Trophoblast cell (in vitro differentiated cells and primary cell): ENCODE data around the gene C4orf17.

Source experiments
- DNase-seq, 2 donors: peaks; one replicate each; pipeline ENCODE4 v3.0.0-alpha.2; 2016
- H2AFZ ChIP-seq: 2 replicates; pipeline ENCODE4 v1.6.1; 2013; ENCODE audit warnings: low read length, moderate library complexity, mild to moderate bottlenecking; ENCODE audit not compliant: insufficient read depth, poor library complexity
- H2AK5ac ChIP-seq: 2 replicates; pipeline ENCODE4 v1.6.1; 2013; ENCODE audit warnings: mild to moderate bottlenecking, low read length
- H2BK120ac ChIP-seq: 2 replicates; pipeline ENCODE4 v1.6.1; 2013; ENCODE audit warnings: low read length, mild to moderate bottlenecking, moderate library complexity; ENCODE audit not compliant: insufficient read depth, poor library complexity
- H2BK12ac ChIP-seq: 2 replicates; pipeline ENCODE4 v1.6.1; 2013; ENCODE audit warnings: mild to moderate bottlenecking, low read length, moderate library complexity
- H2BK5ac ChIP-seq: 2 replicates; pipeline ENCODE4 v1.6.1; 2013; ENCODE audit warnings: low read length, low read depth, moderate library complexity, mild to moderate bottlenecking; ENCODE audit not compliant: poor library complexity
- H3K14ac ChIP-seq: 2 replicates; pipeline ENCODE4 v1.6.1; 2013; ENCODE audit warnings: mild to moderate bottlenecking, low read length
- H3K18ac ChIP-seq: 2 replicates; pipeline ENCODE4 v1.6.1; 2013; ENCODE audit warnings: mild to moderate bottlenecking, low read length
- H3K23ac ChIP-seq: 2 replicates; pipeline ENCODE4 v1.6.1; 2013; ENCODE audit warnings: low read length
- H3K27ac ChIP-seq: 2 replicates; pipeline ENCODE4 v1.5.1; 2013; ENCODE audit warnings: low read depth, mild to moderate bottlenecking, inconsistent platforms, low read length, moderate library complexity
- H3K27me3 ChIP-seq: 2 replicates; pipeline ENCODE4 v1.6.1; 2013; ENCODE audit warnings: inconsistent platforms, mild to moderate bottlenecking, low read length, moderate library complexity; ENCODE audit not compliant: insufficient read depth
- H3K36me3 ChIP-seq, 2 experiments: 1 replicate in 1 of 2; 2 replicates in 1 of 2; pipeline ENCODE4 v1.6.1; 2013; ENCODE audit warnings: low read length in 2 of 2, mild to moderate bottlenecking in 2 of 2, moderate library complexity in 1 of 2; ENCODE audit not compliant: insufficient read depth in 2 of 2, control insufficient read depth in 1 of 2
- H3K4ac ChIP-seq: 2 replicates; pipeline ENCODE4 v1.6.1; 2013; ENCODE audit warnings: low read depth, mild to moderate bottlenecking, low read length, moderate library complexity
- H3K4me1 ChIP-seq, 2 experiments: 1 replicate in 1 of 2; 2 replicates in 1 of 2; pipeline ENCODE4 v1.6.1; 2013; ENCODE audit warnings: low read length in 2 of 2, mild to moderate bottlenecking in 2 of 2, moderate library complexity in 1 of 2; ENCODE audit not compliant: insufficient read depth in 2 of 2, control insufficient read depth in 1 of 2
- H3K4me2 ChIP-seq: 2 replicates; pipeline ENCODE4 v1.6.1; 2013; ENCODE audit warnings: inconsistent platforms, mild to moderate bottlenecking, low read length, moderate library complexity
- H3K4me3 ChIP-seq: 2 replicates; pipeline ENCODE4 v1.5.1; 2013; ENCODE audit warnings: mild to moderate bottlenecking, low read depth, low read length, inconsistent platforms
- H3K79me1 ChIP-seq: one replicate; pipeline ENCODE4 v1.6.1; 2013; ENCODE audit warnings: low read length
- H3K79me2 ChIP-seq: 2 replicates; pipeline ENCODE4 v1.6.1; 2013; ENCODE audit warnings: low read length, mild to moderate bottlenecking; ENCODE audit not compliant: control insufficient read depth, insufficient read depth, poor library complexity
- H3K9ac ChIP-seq: 2 replicates; pipeline ENCODE4 v1.6.1; 2013; ENCODE audit warnings: mild to moderate bottlenecking, low read length
- H3K9me3 ChIP-seq: 2 replicates; pipeline ENCODE4 v1.6.1; 2013; ENCODE audit warnings: low read depth, mild to moderate bottlenecking, control low read depth, inconsistent platforms, low read length; ENCODE audit not compliant: insufficient read depth
- H4K12ac ChIP-seq: 2 replicates; pipeline ENCODE4 v1.6.1; 2013; ENCODE audit warnings: low read depth, mild to moderate bottlenecking, low read length, moderate library complexity
- H4K8ac ChIP-seq: 2 replicates; pipeline ENCODE4 v1.6.1; 2013; ENCODE audit warnings: low read depth, mild to moderate bottlenecking, low read length, moderate library complexity
- H4K91ac ChIP-seq: one replicate; pipeline ENCODE4 v1.6.1; 2013; ENCODE audit warnings: low read depth, mild to moderate bottlenecking, low read length, moderate library complexity
- WGBS: extraction: QIAGEN DNeasy Blood & Tissue Kit; methylation state at CpG from one replicate; pipeline ENCODE4 v1.1.7; 2013; ENCODE audit warnings: missing lambda C conversion rate; ENCODE audit not compliant: insufficient read length, insufficient coverage; ENCODE audit errors: extremely low coverage; 5-methylcytosine and 5-hydroxymethylcytosine counted together

The C4orf17 gene

GRCh38 chr4:99578714-99579113 is 67.9 kb downstream of the C4orf17 start:
- no peaks in the 10 kb centered on the region for H3K27me3 ChIP-seq
- no peak overlapping the region for H3K4me2 ChIP-seq
- H4K8ac ChIP-seq, result no peak overlapping the region
- H3K79me1 ChIP-seq, result no peaks in the 10 kb centered on the region
- no peak overlapping the region for H2BK120ac ChIP-seq
- H3K36me3 ChIP-seq, result no peaks in the 10 kb centered on the region
- no peak overlapping the region for H2AK5ac ChIP-seq
- no peaks in the 10 kb centered on the region for H3K4me1 ChIP-seq
- H4K91ac ChIP-seq, result no peak overlapping the region
- H4K12ac ChIP-seq, result no peak overlapping the region
- H3K27ac ChIP-seq, result no peak overlapping the region
- H2AFZ ChIP-seq, result no peak overlapping the region
- no peak overlapping the region for H3K14ac ChIP-seq
- no peak overlapping the region for H3K23ac ChIP-seq
- no peak overlapping the region for H2BK12ac ChIP-seq
- no peak overlapping the region for H3K9ac ChIP-seq
- DNase-seq, result no peak
- no peak overlapping the region for H3K18ac ChIP-seq
- H3K4ac ChIP-seq, result no peak overlapping the region
- no peaks in the 10 kb centered on the region for H3K79me2 ChIP-seq
- no peak overlapping the region for H2BK5ac ChIP-seq
- H3K4me3 ChIP-seq, result no peak overlapping the region
- WGBS, result no CpG with 5 or more reads among the region's 2 CpGs
- H3K9me3 ChIP-seq, result no peaks in the 10 kb centered on the region

DNA sequence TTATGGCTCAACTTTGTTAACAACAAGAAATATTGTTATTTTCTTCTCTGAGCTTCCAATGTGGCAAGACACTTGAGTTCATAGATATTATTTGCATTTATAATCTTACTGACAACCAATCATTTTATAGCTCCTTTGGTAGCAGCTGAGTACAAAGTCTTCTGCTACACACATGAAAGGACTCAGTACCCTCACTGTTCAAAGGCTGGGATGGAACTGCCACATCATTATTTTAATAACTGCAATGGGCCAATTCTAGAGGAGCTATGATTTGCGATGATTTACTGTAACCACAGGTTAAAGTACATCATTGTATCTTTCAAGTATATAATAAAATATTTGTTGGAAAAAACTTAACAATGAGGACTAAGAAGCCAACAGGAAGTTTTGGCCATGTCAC is 74.7 kb downstream of the C4orf17 start:
- Histone ChIP-seq H3K36me3 (no peaks in the 10 kb centered on the region), H3K9me3 (no peaks in the 10 kb centered on the region), H2AK5ac (no peak overlapping the region), H4K91ac (no peak overlapping the region), H3K23ac (no peak overlapping the region), H2BK5ac (no peak overlapping the region), H3K79me1 (no peaks in the 10 kb centered on the region), H2BK12ac (no peak overlapping the region), H4K8ac (no peak overlapping the region), H3K4ac (no peak overlapping the region), H3K18ac (no peak overlapping the region), H2AFZ (no peak overlapping the region), H3K14ac (no peak overlapping the region), H3K4me3 (no peak overlapping the region), H3K9ac (no peak overlapping the region), H3K4me2 (no peak overlapping the region), H3K27ac (no peak overlapping the region), H3K4me1 (no peaks in the 10 kb centered on the region), H2BK120ac (no peak overlapping the region), H3K79me2 (no peaks in the 10 kb centered on the region), H3K27me3 (no peaks in the 10 kb centered on the region), H4K12ac (no peak overlapping the region)
- no peak for DNase-seq
- no CpG with 5 or more reads among the region's 1 CpG for WGBS

- no CpG with 5 or more reads among the region's 2 CpGs for WGBS
These were observed 75.5 kb downstream of the C4orf17 start for GRCh38 chr4:99586322-99586721.

GRCh38 chr4:99586797-99587196 is 76.0 kb downstream of the C4orf17 start:
- Histone ChIP-seq H3K4ac (no peak overlapping the region), H3K79me1 (no peaks in the 10 kb centered on the region), H3K36me3 (no peaks in the 10 kb centered on the region), H2BK12ac (no peak overlapping the region), H4K12ac (no peak overlapping the region), H2BK120ac (no peak overlapping the region), H2BK5ac (no peak overlapping the region), H3K4me3 (no peak overlapping the region), H3K18ac (no peak overlapping the region), H3K4me1 (no peaks in the 10 kb centered on the region), H3K4me2 (no peak overlapping the region), H4K8ac (no peak overlapping the region), H3K27ac (no peak overlapping the region), H3K9ac (no peak overlapping the region), H2AK5ac (no peak overlapping the region), H4K91ac (no peak overlapping the region), H3K27me3 (no peaks in the 10 kb centered on the region), H3K9me3 (no peaks in the 10 kb centered on the region), H3K23ac (no peak overlapping the region), H2AFZ (no peak overlapping the region), H3K79me2 (no peaks in the 10 kb centered on the region), H3K14ac (no peak overlapping the region)
- no CpG with 5 or more reads among the region's 1 CpG for WGBS
- no peak for DNase-seq

More at GRCh38 chr4:99586322-99586721, 75.5 kb downstream of the C4orf17 start:
- H3K14ac ChIP-seq, result no peak overlapping the region
- no peak overlapping the region for H3K9ac ChIP-seq
- no peaks in the 10 kb centered on the region for H3K27me3 ChIP-seq
- no peak overlapping the region for H2BK5ac ChIP-seq
- H3K23ac ChIP-seq, result no peak overlapping the region
- no peak overlapping the region for H3K4me2 ChIP-seq
- H2BK120ac ChIP-seq, result no peak overlapping the region
- H2AK5ac ChIP-seq, result no peak overlapping the region
- no peaks in the 10 kb centered on the region for H3K9me3 ChIP-seq
- H4K91ac ChIP-seq, result no peak overlapping the region
- no peak overlapping the region for H2AFZ ChIP-seq
- no peaks in the 10 kb centered on the region for H3K79me1 ChIP-seq
- no peak for DNase-seq
- H3K27ac ChIP-seq, result no peak overlapping the region
- no peak overlapping the region for H4K12ac ChIP-seq
- H2BK12ac ChIP-seq, result no peak overlapping the region
- H3K36me3 ChIP-seq, result no peaks in the 10 kb centered on the region
- H4K8ac ChIP-seq, result no peak overlapping the region
- H3K4me1 ChIP-seq, result no peaks in the 10 kb centered on the region
- no peak overlapping the region for H3K4me3 ChIP-seq
- no peak overlapping the region for H3K18ac ChIP-seq
- H3K79me2 ChIP-seq, result no peaks in the 10 kb centered on the region
- no peak overlapping the region for H3K4ac ChIP-seq
